Measurements from ENCODE around the gene C19orf44.

- no peak for TF ChIP-seq CTCF (IDR thresholded peaks at IDR 0.05; ENCODE audit: borderline replicate concordance, extremely low read depth, low read length, poor library complexity, severe bottlenecking)
- no peak for TF ChIP-seq EZH2 (IDR thresholded peaks at IDR 0.05; ENCODE audit: borderline replicate concordance, low read depth, low read length, severe bottlenecking)
Measured at GRCh38 chr19:16470911-16471811, 25.0 kb upstream of the C19orf44 start.

Data from DND-41 (cell line).